ENCODE results near the gene TMEM270. TPM values are rescaled to one million over a fixed set of nuclear protein-coding genes. Genes with fewer than 3 reads are reported as not detected.
A peak's percentile ranks its signal among the peaks of the same experiment; 100 is the strongest.

TMEM270 gene
- total RNA-seq, 6 experiments from 2014 or later = not detected

GRCh38 chr7:73872056-73872908 lies 11.3 kb downstream of the TMEM270 start:
- TF ChIP-seq, protein P1, sequence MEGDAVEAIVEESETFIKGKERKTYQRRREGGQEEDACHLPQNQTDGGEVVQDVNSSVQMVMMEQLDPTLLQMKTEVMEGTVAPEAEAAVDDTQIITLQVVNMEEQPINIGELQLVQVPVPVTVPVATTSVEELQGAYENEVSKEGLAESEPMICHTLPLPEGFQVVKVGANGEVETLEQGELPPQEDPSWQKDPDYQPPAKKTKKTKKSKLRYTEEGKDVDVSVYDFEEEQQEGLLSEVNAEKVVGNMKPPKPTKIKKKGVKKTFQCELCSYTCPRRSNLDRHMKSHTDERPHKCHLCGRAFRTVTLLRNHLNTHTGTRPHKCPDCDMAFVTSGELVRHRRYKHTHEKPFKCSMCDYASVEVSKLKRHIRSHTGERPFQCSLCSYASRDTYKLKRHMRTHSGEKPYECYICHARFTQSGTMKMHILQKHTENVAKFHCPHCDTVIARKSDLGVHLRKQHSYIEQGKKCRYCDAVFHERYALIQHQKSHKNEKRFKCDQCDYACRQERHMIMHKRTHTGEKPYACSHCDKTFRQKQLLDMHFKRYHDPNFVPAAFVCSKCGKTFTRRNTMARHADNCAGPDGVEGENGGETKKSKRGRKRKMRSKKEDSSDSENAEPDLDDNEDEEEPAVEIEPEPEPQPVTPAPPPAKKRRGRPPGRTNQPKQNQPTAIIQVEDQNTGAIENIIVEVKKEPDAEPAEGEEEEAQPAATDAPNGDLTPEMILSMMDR (IDR thresholded peaks at IDR 0.05) = no peak
- H3K27ac Mint-ChIP-seq = no peak overlapping the region
- H3K9me3 Mint-ChIP-seq = no peaks in the 10 kb centered on the region
- DNase-seq = no peak
- peaks cover 5% of the 10 kb centered on the region for H3K4me1 Mint-ChIP-seq (ENCODE audit: low read depth)
- H3K36me3 Mint-ChIP-seq (ENCODE audit: low read depth) = no peaks in the 10 kb centered on the region
- no peak overlapping the region for H3K4me3 Mint-ChIP-seq
- H3K27me3 Mint-ChIP-seq (ENCODE audit: insufficient read depth) = no peaks in the 10 kb centered on the region; the same call in 1 of the 2 replicates

DNA sequence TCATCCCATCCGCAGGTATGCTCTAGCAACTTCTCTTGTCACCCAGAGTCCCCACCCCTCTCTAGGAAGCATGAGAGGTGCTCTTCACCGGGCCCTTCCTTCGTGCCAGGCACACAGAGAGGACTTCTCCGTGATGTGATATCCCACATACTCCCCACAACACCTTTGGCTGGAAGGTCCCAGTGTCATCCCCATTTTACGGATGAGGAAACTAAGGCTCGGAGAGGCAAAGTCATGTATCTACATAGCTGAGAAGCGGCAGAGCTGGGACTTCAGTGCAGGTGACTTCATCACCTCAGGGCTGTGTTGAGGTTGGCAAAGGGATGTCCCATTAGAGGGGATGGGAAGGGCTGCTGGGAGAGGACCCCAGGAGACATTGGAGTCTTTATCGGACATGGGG lies 15.4 kb downstream of the TMEM270 start:
- H3K27ac Mint-ChIP-seq = no peak overlapping the region
- H3K4me3 Mint-ChIP-seq = no peak overlapping the region
- peaks cover 18% of the 10 kb centered on the region for H3K4me1 Mint-ChIP-seq (ENCODE audit: low read depth)
- DNase-seq = no peak
- no peaks in the 10 kb centered on the region for H3K36me3 Mint-ChIP-seq (ENCODE audit: low read depth)
- H3K27me3 Mint-ChIP-seq (ENCODE audit: insufficient read depth) = no peaks in the 10 kb centered on the region
- no peaks in the 10 kb centered on the region for H3K9me3 Mint-ChIP-seq
- TF ChIP-seq, protein P1 (IDR thresholded peaks at IDR 0.05) = no peak

- no peak overlapping the region for H3K27ac Mint-ChIP-seq
- H3K4me1 Mint-ChIP-seq (ENCODE audit: low read depth) = peaks cover 18% of the 10 kb centered on the region
- no peaks in the 10 kb centered on the region for H3K9me3 Mint-ChIP-seq
- no peak overlapping the region for H3K4me3 Mint-ChIP-seq
- no peak for DNase-seq
- TF ChIP-seq, protein P1 (IDR thresholded peaks at IDR 0.05) = no peak
- no peaks in the 10 kb centered on the region for H3K36me3 Mint-ChIP-seq (ENCODE audit: low read depth)
- no peaks in the 10 kb centered on the region for H3K27me3 Mint-ChIP-seq (ENCODE audit: insufficient read depth)
Measured at GRCh38 chr7:73876973-73877372, 16.0 kb downstream of the TMEM270 start.

DNA sequence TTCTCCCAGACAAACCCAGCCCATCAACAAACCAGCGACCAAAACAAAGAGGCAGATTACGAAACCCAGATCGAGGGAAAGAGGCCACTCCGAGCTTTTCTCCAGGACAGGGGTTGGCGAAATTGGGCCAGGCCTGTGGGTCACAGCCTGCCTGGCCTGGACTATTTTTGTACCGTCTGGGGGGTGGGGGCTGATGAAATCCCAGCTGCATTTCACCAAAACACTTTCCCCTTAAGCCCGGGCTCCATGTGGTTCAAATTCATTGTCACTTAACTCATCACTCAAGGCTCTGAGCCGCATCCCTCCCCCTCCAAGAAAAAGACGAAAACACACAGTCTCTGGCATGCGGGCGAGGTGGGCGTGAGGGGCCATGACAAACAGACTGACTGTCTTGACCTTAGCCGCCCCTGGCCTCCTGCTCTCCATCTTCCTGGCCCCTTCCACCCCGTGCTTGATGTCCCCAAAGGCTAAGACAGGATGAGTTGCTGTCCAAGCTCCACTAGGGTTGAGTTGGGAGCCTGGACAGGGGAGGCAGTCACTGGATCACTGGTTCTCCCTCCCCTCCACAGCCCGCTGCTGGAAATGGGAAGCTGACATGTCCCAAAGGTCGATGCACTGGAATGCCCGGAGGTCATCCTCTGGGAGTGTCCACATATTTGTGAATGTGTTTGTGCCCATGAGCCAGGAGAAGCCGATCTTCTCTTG lies 19.2 kb downstream of the TMEM270 start:
- H3K36me3 Mint-ChIP-seq (ENCODE audit: low read depth) = no peaks in the 10 kb centered on the region
- peak overlapping the region; percentile 67 for H3K27ac Mint-ChIP-seq
- H3K4me3 Mint-ChIP-seq = peak overlapping the region; percentile 72
- TF ChIP-seq, protein P1 (IDR thresholded peaks at IDR 0.05) = no peak
- no peaks in the 10 kb centered on the region for H3K9me3 Mint-ChIP-seq
- H3K27me3 Mint-ChIP-seq (ENCODE audit: insufficient read depth) = no peaks in the 10 kb centered on the region; the same call in 1 of the 2 replicates
- DNase-seq = no peak
- H3K4me1 Mint-ChIP-seq (ENCODE audit: low read depth) = peaks cover 18% of the 10 kb centered on the region

- TF ChIP-seq, protein P1 (IDR thresholded peaks at IDR 0.05) = no peak
- no peak overlapping the region for H3K27ac Mint-ChIP-seq
- H3K4me1 Mint-ChIP-seq (ENCODE audit: low read depth) = peaks cover 21% of the 10 kb centered on the region
- no peaks in the 10 kb centered on the region; the same call in 1 of the 2 replicates for H3K27me3 Mint-ChIP-seq (ENCODE audit: insufficient read depth)
- H3K4me3 Mint-ChIP-seq = peak overlapping the region; percentile 72
- H3K36me3 Mint-ChIP-seq (ENCODE audit: low read depth) = no peaks in the 10 kb centered on the region
- H3K9me3 Mint-ChIP-seq = no peaks in the 10 kb centered on the region
- no peak for DNase-seq
Measured at GRCh38 chr7:73880755-73881328, 19.9 kb downstream of the TMEM270 start.
